Fibroblast of pulmonary artery (primary cell): ENCODE results near the gene TIMMDC1.

Source experiments
- DNase-seq: peaks from one replicate; pipeline ENCODE4 v3.0.0-alpha.2; 2010; ENCODE audit warnings: low read depth
- H3K4me3 ChIP-seq: replicated peaks from 2 replicates; pipeline ENCODE4 v1.5.1; 2011; ENCODE audit warnings: low read depth, mild to moderate bottlenecking, control low read depth, low read length, moderate library complexity
- TF ChIP-seq, protein P1 (sequence below): IDR thresholded peaks from 2 replicates; pipeline ENCODE4 v1.5.1; 2011; ENCODE audit warnings: mild to moderate bottlenecking, control low read depth, low read length, inconsistent platforms; ENCODE audit errors: missing control alignments

Gene TIMMDC1

DNA sequence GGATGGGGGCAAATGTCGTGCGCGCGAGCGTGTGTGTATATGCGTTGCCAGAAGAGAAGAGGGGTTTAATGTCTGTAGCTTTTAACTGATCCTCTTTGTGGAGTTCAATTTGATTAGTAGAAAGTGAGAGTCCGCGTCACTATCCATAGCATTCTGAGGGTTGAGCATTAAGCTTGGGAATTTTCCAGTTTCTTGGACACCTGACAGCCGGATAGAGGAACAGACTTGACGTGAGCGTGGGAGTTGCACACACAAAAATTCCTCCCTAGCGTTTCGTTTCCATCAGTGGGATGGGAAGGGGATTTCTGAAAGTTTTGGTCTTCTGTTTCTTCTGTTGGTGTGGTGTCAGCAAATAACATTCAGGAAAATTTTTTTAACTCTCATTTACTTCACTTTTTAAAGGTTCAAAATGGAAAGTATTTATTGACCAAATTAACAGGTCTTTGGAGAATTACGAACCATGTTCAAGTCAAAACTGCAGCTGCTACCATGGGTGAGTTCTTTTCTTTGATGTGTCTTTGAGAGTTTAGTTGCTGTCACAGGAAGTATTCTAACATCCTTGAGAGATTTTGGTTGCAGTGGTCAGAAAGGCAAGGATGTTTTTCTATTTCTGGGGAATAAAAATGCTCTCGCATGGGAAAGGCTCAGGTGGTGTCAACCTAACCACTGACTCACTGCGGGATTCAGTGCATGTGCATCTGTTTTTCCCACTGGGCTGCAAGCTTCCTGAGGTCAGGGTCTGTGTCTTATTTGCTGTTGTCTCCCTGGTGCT is 28.7 kb upstream of the TIMMDC1 start:
- H3K4me3 ChIP-seq: peak overlapping the region; percentile 90
- peak; percentile 66 for DNase-seq
- TF ChIP-seq, protein P1, sequence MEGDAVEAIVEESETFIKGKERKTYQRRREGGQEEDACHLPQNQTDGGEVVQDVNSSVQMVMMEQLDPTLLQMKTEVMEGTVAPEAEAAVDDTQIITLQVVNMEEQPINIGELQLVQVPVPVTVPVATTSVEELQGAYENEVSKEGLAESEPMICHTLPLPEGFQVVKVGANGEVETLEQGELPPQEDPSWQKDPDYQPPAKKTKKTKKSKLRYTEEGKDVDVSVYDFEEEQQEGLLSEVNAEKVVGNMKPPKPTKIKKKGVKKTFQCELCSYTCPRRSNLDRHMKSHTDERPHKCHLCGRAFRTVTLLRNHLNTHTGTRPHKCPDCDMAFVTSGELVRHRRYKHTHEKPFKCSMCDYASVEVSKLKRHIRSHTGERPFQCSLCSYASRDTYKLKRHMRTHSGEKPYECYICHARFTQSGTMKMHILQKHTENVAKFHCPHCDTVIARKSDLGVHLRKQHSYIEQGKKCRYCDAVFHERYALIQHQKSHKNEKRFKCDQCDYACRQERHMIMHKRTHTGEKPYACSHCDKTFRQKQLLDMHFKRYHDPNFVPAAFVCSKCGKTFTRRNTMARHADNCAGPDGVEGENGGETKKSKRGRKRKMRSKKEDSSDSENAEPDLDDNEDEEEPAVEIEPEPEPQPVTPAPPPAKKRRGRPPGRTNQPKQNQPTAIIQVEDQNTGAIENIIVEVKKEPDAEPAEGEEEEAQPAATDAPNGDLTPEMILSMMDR: no peak

DNA sequence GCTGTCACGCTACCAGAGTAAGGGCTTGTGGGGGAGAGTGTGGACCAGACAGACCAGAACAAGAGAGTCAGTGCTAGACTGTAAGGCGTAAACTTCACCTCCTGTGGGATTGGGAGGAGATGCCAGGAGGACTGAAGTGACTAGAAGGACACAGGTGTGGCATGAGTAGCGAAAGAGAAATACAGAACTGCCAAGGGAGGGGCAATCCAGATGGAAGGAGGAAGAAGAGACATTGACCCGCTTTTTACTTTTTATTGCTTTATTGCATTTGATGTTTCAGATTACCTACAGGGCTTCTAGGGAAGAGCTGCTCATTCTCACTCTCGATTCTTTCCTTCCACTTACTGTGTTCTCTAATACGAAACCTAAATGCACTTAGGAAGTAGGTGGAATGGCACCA is 27.5 kb upstream of the TIMMDC1 start:
- DNase-seq: no peak
- TF ChIP-seq, protein P1: no peak
- H3K4me3 ChIP-seq: no peak overlapping the region

DNA sequence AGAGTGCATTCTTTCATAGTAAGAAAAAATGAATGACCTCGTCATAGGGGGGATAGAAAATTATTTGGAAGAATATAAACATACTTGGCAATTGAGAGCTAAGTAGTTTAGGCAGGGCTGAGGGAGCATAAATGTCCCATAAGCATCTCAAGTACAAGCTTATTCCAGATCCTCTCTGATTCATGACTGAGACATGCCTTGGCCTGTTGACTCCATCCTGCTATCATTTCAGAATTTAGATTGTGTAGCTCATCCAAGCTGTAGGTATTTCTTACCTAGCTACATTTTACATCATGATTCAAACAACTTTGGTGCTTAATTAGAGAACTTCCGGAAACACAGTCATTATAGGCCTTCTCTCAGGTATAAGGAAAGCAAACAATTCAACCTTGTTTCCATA is 17.3 kb upstream of the TIMMDC1 start:
- DNase-seq: no peak
- TF ChIP-seq, protein P1: no peak

DNA sequence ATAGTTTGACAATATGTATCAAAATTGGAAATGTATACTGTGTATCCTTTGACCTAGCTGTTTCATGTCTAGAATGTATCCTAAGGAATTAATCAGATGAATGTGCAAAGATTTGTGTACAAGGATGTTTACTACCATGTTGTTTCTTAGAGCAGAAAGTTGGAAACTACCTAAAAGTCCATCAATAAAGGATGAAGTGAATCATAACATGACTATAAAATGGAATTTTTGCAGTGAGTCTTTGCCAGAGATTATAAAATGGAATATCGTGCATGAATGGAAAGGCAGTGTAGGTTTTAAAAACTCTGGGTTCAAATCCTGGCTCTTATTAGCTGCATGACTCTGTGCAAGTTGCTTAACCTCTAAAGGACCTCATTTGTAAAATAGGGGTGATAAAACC is 15.2 kb upstream of the TIMMDC1 start:
- TF ChIP-seq, protein P1: no peak
- DNase-seq: no peak
- no peak overlapping the region for H3K4me3 ChIP-seq

More for the DNA sequence above, 17.3 kb upstream of the TIMMDC1 start:
- H3K4me3 ChIP-seq: no peak overlapping the region

DNA sequence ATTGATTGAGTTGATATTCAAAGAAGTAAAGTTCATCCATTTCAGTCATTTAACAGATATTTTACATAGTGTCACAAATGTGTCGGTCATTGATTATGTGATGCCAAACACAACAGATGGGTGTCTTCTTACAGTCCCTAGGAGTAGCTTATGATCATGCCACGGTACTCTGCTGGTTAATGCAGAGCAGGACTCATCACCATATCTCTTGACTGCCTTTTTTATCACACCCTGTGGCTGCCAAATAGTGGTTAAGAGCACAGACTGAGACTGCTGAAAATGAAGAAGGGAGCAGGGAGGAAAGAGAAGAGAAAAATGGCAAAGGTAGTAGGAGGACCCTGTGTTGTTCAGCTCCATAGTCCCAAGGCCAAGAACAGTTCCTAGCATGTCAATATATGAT is 12.8 kb upstream of the TIMMDC1 start:
- no peak for DNase-seq
- TF ChIP-seq, protein P1: no peak
- H3K4me3 ChIP-seq: no peak overlapping the region

DNA sequence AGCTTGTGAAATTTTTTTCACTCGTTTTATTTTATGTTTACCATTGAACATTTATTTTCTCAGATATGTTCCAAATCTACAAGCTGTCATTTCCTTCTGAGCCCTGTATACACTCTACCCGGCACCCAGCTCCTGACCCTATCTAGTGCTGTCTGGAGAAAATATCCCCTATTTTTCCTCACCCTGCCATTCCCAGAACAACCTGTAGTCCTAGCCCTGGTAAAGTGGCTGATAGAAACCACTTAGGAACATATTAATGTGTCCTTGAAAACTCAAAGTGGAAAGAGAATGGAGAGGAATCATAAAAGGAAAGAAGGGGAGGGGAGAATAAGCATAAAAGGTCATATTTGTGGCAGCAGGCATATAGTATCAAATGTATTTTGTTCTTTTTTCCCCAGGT is 8.2 kb upstream of the TIMMDC1 start:
- H3K4me3 ChIP-seq: no peak overlapping the region
- DNase-seq: no peak
- TF ChIP-seq, protein P1: peak; percentile 8

DNA sequence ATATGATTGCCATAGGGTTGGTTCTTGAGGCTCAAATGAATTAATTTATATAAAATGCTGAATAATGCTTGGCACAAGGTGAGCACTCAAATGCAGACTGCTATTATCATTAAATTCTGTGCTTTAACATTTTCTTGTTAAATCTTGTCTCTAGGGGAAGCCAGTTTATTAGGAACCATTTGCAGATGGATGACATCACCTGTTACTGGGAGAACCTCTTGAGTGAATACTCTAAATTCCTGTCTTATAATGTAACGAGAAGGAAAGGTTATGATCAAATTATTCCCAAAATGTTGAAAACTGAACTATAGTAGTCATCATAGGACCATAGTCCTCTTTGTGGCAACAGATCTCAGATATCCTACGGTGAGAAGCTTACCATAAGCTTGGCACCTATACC is 6.2 kb upstream of the TIMMDC1 start:
- H3K4me3 ChIP-seq: no peak overlapping the region
- TF ChIP-seq, protein P1: no peak
- DNase-seq: peak; percentile 7
